Activated CD4-positive, alpha-beta T cell treated with anti-CD3 and anti-CD28 coated beads, Interleukin-10, Interleukin-2, amounts not matched to agents 100 ng/mL and 50 ng/mL, durations not matched to agents 16 hours and 8 hours (primary cell): ENCODE results near the gene HS6ST2.

ENCODE experiments used
- DNase-seq: peaks from one replicate; pipeline ENCODE4 v3.0.0-alpha.2; 2020

The HS6ST2 gene

DNA sequence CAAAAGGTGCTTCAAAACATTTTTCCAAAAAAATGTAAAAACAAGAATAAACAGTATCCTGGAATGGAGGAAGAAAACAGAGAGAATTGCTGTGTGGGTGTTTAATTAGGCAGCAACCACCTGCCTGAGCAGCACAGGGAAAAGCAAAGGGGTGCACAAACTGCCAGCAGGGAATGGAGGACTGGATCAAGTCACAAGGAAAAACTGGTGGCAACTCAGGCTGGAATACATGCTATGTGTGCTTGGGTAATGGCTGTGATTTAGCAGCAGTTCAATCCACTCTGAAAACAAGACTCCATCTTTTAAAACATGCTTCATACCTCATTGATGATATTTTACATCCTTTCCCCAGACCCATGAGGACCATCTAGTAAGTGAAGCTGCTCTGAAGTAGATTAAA is 179.5 kb downstream of the HS6ST2 start:
- no peak for DNase-seq

DNA sequence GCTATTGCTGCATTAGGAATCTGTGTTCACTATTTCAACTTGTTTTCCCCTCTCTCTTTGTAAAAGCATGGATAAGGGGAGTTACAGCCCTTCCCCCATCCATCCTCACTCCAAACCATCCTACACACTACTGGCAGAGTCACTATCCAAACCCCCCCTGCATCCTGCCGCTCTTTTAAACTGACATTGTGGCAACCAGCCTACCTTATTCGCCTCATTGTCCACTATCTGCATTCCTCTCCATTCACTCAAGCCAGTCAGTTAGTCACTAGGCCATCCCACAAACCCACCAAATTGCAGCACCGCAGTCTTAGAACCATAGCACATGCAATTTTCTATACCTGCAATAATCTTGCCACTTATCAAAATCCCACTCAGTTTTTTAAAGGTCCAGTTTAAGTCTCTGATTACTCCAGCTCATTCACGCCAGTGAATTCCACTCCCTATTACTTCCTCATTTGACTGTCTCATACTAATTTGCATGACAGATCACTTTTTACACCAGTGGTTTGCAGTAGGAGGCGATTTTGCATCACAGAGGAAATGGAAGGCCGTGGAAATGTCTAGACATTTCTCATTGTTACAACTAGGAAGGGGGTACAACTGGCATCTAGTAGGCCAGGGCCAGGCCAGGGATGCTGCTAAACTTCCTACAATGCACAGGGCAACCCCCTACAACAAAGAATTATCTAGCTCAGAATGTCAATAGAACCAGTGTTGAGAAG is 181.8 kb downstream of the HS6ST2 start:
- DNase-seq = peak; percentile 22

DNA sequence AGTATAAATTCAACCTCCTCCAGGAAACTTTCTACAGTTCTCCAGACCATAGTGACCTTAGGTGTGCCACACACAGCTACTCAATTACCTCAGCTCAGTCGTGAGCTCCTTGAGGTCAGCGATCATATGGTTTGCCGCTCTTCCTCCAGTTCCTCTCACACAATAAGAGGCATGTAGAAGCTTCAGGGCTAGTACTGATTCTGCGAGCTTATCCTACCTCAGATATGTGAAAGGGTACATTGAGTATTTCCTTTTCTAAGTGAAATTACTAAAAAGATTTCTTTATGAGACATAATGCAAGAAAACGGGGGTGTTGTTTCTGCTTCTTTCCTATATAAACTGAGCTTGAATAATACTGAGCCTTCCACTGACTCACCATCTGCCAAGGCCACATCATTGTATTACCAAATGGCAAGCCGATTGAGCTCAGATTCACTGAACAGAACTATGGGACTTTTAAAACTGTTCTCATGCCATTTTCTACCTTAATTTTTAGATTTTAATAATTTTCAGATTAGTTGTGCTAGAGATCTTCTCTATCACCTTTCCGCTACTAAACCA is 183.1 kb downstream of the HS6ST2 start:
- DNase-seq = peak; percentile 73

DNA sequence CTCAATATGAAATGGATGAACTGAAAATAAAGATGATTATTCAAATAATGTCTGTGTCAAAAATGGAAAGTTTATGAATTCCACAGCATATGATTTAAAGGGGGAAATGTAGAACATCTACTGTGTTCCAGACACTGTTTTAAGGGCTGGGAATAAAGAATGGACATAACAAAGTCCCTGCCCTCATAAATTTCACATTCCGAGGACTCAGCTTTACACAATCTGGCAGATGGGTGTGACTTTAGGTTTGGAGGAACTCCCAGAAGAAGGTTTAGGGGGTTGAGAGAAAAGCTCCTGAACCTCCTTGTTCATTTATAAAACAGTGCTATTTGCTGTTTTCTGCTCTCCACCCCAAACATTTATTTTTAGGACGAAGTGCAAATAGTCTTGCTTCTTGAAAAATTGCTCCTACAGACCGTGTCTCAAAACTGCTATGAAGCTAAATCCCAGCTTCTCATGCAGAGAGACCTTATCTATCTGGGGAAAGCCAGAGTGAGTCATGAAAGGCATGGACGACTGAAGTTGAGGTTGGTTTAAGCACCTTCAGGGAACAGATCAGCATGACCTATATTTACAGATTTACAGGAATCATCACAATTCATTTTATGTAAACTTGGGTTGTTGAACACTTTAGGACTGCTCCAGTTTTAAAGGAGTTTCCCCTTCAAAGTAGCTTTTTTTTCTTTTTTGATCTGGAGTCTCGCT is 184.3 kb downstream of the HS6ST2 start:
- DNase-seq = no peak

DNA sequence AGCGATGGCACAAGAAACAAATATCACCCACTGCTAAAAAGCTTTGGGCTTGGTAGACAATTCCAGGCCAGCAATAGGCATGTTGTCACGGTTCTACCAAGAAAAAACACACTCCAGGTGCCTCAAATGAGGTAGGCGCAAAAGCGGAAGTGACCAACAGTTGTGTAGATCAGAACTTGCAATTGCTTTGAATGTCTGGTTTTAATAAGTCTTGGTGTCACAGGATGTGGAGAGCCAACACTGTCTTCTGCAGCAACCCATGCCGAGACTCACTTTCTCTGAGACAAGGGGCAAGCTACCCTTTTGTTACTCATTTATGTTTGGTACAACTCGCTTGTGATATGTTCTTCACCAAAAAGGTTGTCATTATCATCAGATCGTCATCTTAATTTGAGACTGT is 188.8 kb downstream of the HS6ST2 start:
- no peak for DNase-seq

DNA sequence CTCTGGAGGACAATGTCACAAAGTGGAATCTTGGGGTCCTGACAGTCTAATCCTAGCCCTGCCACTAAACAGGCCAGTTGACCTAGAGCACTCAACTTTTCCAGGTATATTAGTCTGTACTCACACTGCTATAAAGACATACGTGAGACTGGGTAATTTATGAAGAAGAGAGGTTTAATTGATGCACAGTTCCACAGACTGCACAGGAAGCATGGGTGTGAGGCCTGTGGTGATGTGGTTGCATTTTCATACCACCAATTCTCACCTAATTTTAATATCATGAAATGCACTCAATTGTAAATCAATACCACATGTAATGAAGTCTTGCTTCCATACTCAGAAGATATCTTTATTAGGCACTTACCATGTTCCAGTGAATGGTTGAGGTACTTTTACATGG is 192.0 kb downstream of the HS6ST2 start:
- DNase-seq = no peak

DNA sequence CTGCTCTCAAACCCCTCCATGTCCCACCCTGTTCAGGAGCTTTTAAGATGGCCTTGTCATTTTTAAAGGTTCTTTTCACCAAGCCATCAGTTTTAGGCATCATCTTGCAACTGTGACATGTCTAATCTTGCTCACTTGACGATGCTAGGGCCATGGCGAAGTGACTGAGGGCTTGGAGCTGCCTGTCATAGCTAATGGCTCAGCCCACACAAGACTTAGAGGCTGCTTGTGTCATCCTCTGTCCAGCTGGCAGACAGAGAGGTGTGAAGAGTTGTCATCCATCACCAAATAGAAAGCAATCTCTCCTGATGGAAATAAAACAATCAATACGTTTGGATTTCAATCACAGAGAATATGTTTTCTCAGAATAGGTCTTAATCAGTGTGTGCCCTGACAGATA is 194.9 kb downstream of the HS6ST2 start:
- no peak for DNase-seq

DNA sequence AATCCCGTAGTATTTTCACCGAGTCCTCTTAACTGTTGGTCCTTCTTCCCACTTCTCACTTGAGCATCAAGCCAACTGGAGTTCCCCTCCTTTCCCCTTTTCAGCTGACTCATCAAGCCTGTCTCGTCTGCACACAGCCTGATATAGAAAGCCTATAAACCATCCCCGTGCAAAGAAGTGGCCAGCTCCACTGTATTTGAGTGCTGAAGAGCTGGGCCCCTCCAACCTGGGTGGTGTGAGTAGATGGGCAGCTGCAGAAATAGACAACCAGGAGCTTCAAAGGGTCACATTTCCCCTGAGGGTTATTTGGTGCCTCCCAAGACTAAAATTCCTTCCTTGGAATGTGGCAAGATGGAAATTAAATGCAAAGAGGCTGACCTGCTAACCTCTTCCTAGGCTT is 199.7 kb downstream of the HS6ST2 start:
- DNase-seq = no peak

DNA sequence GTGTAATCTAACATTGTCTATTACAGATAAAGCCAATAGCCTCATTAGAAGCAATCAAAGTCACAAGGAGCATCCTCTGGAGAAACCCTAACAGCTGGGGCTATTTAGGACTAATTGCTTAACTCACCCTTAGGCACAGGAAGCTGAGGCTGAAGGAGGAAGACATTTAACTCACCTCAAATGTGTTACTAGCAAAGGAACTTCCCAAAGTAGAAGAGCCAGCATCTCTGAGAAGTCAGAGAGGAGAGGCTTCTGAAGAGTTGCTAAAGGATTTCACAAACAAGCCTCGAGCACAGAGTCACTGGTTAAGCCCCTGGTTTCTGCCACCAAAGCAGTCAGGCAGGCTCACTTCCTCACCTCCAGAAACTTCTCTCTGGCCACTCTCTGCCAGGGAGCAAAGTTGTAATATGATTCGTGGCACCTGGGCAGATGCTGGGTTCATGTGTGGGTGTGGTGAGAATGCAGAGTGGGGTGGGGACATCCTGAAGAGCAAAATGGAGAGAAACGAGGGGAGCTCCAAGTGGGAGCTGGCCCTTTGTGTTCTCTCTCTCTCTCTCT is 201.3 kb downstream of the HS6ST2 start:
- DNase-seq = no peak

DNA sequence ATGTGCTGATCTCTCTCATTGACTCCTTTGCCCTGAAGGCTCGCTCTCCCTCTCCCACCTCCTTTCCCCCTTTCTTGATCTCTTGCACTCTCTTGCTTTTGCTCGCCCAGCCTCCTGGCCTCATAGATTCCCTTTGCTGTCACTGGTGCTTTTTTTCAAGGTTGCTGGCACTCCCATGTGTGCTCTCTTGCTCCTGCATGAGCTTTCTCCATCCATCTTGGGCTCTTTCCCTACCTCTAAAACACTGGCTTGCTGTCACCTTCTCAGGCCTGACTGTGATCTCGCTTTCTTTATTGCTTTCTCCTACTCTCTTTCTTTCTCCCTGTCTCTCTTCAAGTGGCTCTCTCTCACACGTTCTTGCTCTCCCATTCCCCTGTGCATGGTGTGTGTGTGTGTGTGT is 202.0 kb downstream of the HS6ST2 start:
- DNase-seq = no peak

DNA sequence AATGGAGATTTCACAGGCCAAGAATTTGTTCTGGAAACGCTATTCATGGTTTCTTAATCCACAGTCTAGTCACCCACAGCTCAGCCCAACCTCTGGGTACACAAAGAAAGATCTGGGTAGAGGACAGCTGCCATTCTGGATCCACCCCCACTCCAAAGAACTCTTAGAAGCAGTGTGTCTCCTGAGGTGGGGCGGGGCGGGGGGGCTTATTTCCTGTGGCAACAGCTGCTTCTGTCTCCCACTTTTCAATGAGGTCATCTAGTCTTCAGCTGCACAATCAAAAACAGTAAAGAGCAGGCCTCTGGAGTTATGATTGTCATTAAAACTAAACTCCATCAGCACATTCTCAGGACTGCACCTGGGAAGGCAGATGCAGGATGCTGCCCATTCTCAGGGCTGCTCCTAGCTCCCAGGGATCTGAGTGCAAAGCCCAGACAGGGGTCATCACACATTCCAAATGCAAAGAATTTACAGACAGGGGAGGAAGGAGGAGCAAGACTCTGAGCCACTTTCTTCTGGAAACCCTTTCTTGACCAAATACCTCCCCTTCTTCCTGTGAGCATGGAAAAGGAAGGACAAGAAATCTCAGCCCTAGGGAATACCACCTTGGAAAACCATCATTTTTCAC is 207.3 kb downstream of the HS6ST2 start:
- DNase-seq = no peak

DNA sequence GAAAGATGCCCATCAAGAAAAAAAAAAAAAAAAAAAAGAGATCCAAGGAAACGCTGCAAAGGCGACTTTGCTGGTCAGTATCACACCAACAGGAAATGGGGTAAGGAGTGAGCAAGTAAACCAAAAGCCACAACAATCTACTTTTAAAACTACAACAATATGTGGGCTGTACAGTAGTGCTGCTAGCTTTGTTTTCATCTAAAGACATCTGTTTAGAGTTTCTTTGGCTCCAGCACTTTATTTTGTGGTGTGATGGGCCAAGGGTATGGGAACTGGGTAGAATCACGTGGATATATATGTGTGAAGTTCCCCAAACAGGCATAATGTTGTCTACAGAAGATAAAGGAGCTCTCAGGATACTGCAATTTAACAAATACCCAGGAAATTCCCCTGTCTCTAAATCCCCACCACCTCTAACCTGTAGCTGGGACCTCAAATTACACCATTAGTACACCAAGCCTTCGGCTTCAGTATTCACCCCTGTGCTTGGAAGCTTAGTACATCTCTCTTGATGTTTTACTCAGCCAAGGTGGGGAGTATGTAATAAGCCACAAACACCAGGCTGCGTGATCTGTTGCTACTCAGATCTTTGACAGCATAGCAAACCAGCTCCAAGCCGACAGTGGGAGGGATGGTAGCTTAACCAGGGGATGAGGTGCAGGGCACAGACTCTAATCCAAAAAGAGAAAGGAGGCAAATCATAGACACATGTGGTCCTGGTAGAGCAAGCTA is 207.9 kb downstream of the HS6ST2 start:
- DNase-seq = no peak

DNA sequence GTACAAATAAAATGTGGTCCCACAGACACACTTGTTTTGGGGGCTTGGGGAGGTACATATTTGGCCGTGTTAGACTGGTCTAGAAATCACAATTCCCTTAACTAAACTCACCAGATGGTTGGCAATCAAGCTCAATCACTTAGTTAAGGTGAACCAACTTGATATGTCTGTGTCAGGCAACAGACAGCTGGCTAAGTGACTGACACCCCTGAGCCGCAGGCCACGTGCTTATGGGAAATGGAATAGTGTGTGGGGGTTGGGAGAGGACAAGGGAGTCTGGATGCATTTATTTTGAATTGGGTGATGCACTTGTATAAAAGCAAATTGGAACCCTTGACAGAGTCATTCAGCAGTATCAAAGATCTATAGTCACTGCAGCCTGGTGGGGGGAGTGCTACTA is 209.0 kb downstream of the HS6ST2 start:
- no peak for DNase-seq

DNA sequence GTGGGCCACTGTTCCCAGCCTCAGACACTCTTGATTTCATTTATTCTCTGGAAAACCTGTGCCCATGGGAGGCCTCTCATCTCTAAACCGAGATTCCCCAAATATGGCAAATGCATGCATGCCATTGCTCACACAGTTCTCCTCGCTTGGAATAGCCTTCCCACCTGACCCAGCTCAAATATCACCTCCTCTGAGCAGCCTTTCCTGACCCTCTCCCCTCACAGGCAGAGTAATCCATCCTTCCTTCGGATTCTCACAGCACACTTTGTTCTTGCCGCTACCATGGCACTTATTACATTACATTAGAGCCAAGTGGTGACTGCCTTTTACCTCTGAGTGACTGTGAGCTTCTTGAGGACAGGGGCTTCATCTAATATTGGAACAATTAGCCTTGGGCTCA is 209.5 kb downstream of the HS6ST2 start:
- DNase-seq = no peak

DNA sequence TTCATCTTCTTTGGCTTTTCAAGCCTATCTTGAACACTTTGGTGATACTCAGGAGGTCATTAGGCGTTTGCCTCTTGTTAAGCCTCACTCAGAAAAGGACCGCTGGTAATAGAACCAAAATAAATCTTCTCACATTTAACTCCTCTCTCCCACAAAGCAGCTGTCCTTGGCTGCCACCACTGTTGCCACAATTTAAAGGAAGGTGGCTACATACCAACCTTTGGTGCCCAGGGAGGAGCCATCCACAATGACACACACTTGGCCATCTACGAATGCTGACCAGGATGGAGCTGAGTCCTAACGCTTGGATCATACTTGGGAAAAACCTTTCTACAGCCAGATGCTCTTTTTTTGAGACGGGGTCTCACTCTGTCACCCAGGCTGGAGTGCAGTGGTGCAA is 210.2 kb downstream of the HS6ST2 start:
- DNase-seq = no peak

DNA sequence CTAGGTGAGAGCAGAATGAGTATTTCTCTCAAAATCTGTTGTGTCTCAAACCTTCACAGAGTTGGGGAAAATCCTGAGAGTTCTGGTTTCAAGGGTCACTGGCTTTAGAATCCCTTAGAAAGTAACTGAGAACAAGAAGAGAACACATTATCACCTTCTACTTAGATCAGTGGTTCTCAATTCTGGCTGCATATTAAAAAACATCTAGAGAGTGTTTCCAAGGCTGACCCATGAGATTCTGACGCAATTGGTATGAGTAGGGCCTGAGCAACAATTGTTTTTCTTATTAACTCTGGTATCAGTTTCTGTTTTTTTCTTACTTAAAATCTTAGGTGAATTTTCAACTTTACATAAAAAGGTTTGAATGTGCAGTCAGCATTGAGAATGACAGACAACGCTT is 212.8 kb downstream of the HS6ST2 start:
- DNase-seq = no peak

DNA sequence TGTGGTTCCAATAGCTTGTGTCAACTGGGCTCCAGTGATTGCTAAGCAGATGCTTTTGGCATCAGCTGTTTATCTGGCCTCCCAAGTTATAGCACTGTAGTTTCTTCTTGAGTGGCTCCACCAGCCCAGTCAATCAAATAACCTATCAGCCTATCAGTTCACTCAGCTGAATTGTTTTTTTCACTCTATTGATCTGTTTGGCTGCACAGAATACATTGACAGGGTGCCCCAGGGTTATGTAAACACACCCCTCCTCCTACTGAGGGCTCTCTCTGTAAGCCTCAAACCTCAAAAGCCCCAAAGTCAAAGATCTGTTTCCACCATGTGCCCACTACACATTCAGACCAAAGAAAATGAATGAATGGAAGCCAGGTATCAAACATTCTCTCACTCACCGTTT is 214.0 kb downstream of the HS6ST2 start:
- DNase-seq = peak; percentile 27

DNA sequence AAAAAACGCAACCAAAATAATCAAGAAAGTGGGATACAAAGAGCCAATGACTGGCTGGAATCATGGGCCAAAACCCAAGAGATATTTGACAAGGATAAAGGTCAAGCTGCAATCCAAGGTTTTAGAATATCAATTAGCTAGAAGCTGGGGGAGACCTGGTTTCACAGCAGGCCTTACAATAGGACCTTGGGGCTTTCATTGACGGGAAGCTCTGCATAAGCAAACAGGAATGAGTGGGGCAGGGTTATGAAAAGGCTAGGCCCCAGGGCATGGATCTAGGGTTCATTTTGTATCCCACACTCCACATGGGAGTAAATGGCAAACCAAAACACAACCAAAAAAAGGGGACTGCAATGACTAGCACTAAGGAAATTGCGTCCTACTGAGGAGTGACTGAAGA is 215.3 kb downstream of the HS6ST2 start:
- DNase-seq = no peak

DNA sequence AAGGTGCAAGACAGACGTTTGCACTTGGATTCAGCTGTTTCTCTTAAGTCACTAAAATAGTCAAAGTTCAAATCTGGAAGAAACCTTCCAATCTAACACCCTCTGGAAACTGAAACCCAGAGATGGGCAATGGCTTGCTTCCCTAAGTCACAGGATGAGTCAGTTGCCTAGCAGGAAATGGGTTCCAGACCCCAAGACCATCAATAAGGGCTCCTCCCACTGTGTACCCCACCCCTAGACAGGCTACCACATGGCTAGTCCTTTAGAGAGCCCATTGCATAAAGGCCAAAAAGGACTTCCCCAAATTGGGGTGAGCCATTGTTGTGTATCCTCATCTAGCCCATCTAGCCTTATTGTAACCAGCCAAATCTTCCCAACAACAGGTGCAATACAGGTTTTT is 216.2 kb downstream of the HS6ST2 start:
- no peak for DNase-seq

DNA sequence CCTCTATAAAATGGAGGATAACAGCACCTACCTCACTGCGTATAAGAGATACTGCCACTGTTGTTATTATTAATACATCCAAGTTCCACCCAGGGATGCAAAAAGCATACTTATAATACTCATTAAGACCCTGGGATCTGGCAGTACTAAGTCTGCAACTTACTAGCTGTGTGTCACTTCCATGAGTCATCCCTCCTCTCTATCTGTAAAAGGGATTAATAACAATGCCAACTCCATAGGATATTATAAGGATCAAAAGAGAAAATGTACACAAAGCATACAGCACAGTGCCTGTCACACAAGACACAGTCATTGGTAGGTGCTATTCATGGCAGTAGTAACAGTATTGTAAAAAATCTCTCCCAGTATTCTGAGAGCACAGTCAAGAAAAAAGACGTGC is 216.7 kb downstream of the HS6ST2 start:
- no peak for DNase-seq

DNA sequence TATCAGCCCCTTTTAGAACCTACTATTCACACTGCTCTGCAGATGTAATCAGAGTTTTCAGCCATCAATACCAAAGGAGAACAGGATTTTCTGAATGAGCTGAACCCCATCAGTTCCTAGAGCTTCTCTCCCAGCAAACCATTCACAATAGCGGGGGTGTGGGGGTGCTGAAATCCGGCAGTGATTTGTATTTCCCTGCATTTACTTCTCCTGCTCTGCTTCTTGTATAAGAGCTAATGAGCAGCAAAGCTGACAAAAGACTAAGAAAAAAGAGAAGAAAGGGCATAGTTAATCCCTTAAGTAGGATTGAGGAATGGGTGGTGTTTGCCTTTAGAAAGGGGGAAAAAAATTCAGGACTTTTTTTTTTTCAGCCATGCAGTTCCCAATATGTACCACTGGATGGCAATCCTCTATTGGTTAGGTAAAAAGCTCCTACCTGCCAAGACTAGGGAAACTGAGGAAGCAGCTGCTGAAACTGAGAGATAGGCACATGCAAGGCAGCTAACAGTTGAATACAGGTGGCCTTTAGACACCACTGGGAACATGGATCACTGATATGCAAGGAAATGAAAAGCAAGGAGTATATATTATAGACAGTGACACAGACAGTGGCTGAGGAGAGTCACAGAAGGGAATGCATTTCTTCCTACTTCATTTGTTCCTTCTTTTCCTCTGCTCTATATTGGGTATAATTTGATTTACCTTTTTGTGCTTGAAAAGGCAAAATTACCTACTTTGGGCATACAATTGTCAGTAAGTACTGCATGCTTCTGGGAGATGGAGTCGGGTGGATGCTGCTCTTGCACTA is 217.9 kb downstream of the HS6ST2 start:
- DNase-seq = no peak

DNA sequence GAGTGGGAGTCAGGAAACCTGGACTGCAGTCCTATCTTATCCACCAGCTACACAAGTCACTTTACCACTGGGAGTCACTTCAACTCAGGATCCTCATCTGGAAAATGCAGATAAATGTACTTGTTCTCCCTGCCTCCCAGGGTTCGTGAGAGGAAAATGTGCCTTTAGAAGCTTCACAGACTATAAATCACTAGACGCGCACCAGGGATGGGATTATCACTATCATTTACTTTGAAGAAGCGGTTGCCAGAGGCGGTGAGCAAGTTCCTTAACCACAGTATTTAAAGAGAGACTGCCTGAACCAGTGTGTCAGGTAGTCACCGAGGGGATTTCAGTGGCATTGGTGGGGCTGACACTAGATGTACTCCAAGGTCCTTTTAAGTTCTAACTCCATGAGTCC is 219.5 kb downstream of the HS6ST2 start:
- no peak for DNase-seq
